Motor neuron (in vitro differentiated cells): ENCODE measurements around the gene LEFTY1. TPM values are rescaled to one million over a fixed set of nuclear protein-coding genes. Genes with fewer than 3 reads are reported as not detected.

Source experiments
- ATAC-seq, 8 experiments: fragments of 200-7000 bp; cut with Tn5 transposase; replicated peaks in 6 of 8; 2 replicates each; pipeline ENCODE4 v1.8.0; 2021; ENCODE audit warnings: mild to moderate bottlenecking in 8 of 8, moderate library complexity in 8 of 8
- H3K27ac ChIP-seq, 2 donors: fragments of 250-450 bp; sonication (Bioruptor Pico); 2 replicates each; pipeline ENCODE4 v1.9.0; 2021; ENCODE audit warnings: antibody characterized with exemption in 2 of 2, mild to moderate bottlenecking in 2 of 2, moderate library complexity in 1 of 2
- H3K4me1 ChIP-seq, 2 donors: fragments of 250-450 bp; sonication (Bioruptor Pico); replicated peaks in 1 of 2; 2 replicates each; pipeline ENCODE4 v1.6.1; 2021; ENCODE audit warnings: antibody characterized with exemption in 2 of 2, mild to moderate bottlenecking in 2 of 2, moderate library complexity in 1 of 2
- H3K4me3 ChIP-seq, 5 donors: fragments of 250-450 bp; sonication (Bioruptor Pico); 2 replicates each; pipeline ENCODE4 v1.9.0; 2021; ENCODE audit warnings: antibody characterized with exemption in 5 of 5, mild to moderate bottlenecking in 5 of 5, moderate library complexity in 4 of 5
- WGBS, 10 experiments: fragments of 450-650 bp; shearing (Covaris generic); methylation state at CpG; one replicate each; pipeline ENCODE4 v1.0.0; 2022; 5-methylcytosine and 5-hydroxymethylcytosine counted together
- in situ Hi-C, 9 experiments: fragments of 400-800 bp; cut with MboI; loops; one replicate each; pipeline ENCODE4 v1.15.0; 2021; ENCODE audit warnings: low sequenced_read_pairs in 9 of 9, low pct_unique_long_range_greater_than_20kb in 2 of 9; ENCODE audit not compliant: unreplicated experiment in 9 of 9
- total RNA-seq, 8 experiments: library from RNA; unstranded; fragments of 300-600 nt; gene quantifications; 2 replicates each; pipeline versions ENCODE4 v1.2.3 to v1.2.4, GENCODE V29; 2022

The LEFTY1 gene
- total RNA-seq, 8 experiments from 2014 or later = 0.31 to 1.4 (median 0.83) TPM; not detected in 2

GRCh38 chr1:225881081-225881958 is 7.6 kb downstream of the LEFTY1 start:
- in situ Hi-C loops = no loop called here
- 0 to 71% (median 40%) methylated on average over 1 to 18 of the region's 25 CpGs; no CpG with 5 or more reads in 2 of the 10 experiments for WGBS, 10 experiments
- no peak overlapping the region for H3K27ac ChIP-seq
- ATAC-seq = peak; percentile 3 to 30 (median 18)
- H3K4me1 ChIP-seq = peaks cover 10 to 16% of the 10 kb centered on the region in 2 donors
- H3K4me3 ChIP-seq = peak overlapping the region; percentile 37 to 54 (median 46)

- 54 to 100% (median 73%) methylated on average over 1 to 5 of the region's 5 CpGs; no CpG with 5 or more reads in 1 of the 10 experiments for WGBS, 10 experiments
- in situ Hi-C loops = no loop called here
- Histone ChIP-seq H3K4me3 (no peak overlapping the region), H3K27ac (no peak overlapping the region), H3K4me1 (peaks cover 10 to 16% of the 10 kb centered on the region in 2 donors)
- no peak for ATAC-seq
These were observed 8.3 kb downstream of the LEFTY1 start for GRCh38 chr1:225880636-225881035.

- peak in 1 of 8 experiments; percentile 3 for ATAC-seq
- Histone ChIP-seq H3K4me1 (peaks cover 10 to 16% of the 10 kb centered on the region in 2 donors), H3K4me3 (no peak overlapping the region), H3K27ac (no peak overlapping the region)
- WGBS, 10 experiments = 60 to 100% (median 70%) methylated on average over 1 to 2 of the region's 2 CpGs; no CpG with 5 or more reads in 5 of the 10 experiments
- in situ Hi-C loops = no loop called here
These were observed 8.7 kb downstream of the LEFTY1 start for GRCh38 chr1:225880222-225880588.

GRCh38 chr1:225879521-225880221 is 9.3 kb downstream of the LEFTY1 start:
- in situ Hi-C loops = no loop called here
- no peak overlapping the region for H3K27ac ChIP-seq

GRCh38 chr1:225878282-225878681 is 10.7 kb downstream of the LEFTY1 start:
- in situ Hi-C loops = no loop called here
- no peak for ATAC-seq
- Histone ChIP-seq H3K4me3 (no peak overlapping the region), H3K4me1 (peaks cover 10 to 16% of the 10 kb centered on the region in 2 donors), H3K27ac (no peak overlapping the region)
- WGBS, 10 experiments = 33 to 100% (median 82%) methylated on average over 1 to 3 of the region's 4 CpGs; no CpG with 5 or more reads in 4 of the 10 experiments

More at GRCh38 chr1:225879521-225880221, 9.3 kb downstream of the LEFTY1 start:
- no peak for ATAC-seq
- 61 to 100% (median 83%) methylated on average over 2 to 7 of the region's 8 CpGs; no CpG with 5 or more reads in 3 of the 10 experiments for WGBS, 10 experiments
- Histone ChIP-seq H3K4me3 (no peak overlapping the region), H3K4me1 (peaks cover 10 to 16% of the 10 kb centered on the region in 2 donors)

GRCh38 chr1:225877580-225877979 is 11.4 kb downstream of the LEFTY1 start:
- Histone ChIP-seq H3K27ac (no peak overlapping the region), H3K4me1 (peaks cover 10 to 13% of the 10 kb centered on the region in 2 donors), H3K4me3 (no peak overlapping the region)
- 0 to 75% (median 52%) methylated on average over 1 to 6 of the region's 10 CpGs; no CpG with 5 or more reads in 3 of the 10 experiments for WGBS, 10 experiments
- ATAC-seq = peak; percentile 25 to 74 (median 37)
- in situ Hi-C loops = no loop called here

GRCh38 chr1:225876900-225877510 is 11.9 kb downstream of the LEFTY1 start:
- no peak for ATAC-seq
- WGBS, 10 experiments = 40 to 100% (median 91%) methylated on average over 1 to 12 of the region's 12 CpGs; no CpG with 5 or more reads in 2 of the 10 experiments
- H3K4me3 ChIP-seq = no peak overlapping the region
- H3K4me1 ChIP-seq = peaks cover 10 to 13% of the 10 kb centered on the region in 2 donors
- H3K27ac ChIP-seq = no peak overlapping the region
- in situ Hi-C loops = no loop called here

- in situ Hi-C loops = no loop called here
- Histone ChIP-seq H3K4me1 (peaks cover 0 to 12% of the 10 kb centered on the region in 2 donors), H3K27ac (no peak overlapping the region), H3K4me3 (no peak overlapping the region)
- WGBS, 10 experiments = 88 to 100% (median 100%) methylated on average over 1 to 11 of the region's 12 CpGs; no CpG with 5 or more reads in 4 of the 10 experiments
- no peak for ATAC-seq
These were observed 13.7 kb downstream of the LEFTY1 start for GRCh38 chr1:225875044-225875815.

GRCh38 chr1:225874431-225874830 is 14.5 kb downstream of the LEFTY1 start:
- in situ Hi-C loops = loop anchor here in 1 of 9 experiments (25.0 kb wide), 1 partner anchor 112 kb away; no protein-coding TSS in a partner anchor
- no peak overlapping the region for H3K27ac ChIP-seq
- no peak for ATAC-seq
- WGBS, 10 experiments = 80 to 100% (median 90%) methylated on average over 1 to 11 of the region's 11 CpGs; no CpG with 5 or more reads in 3 of the 10 experiments
- H3K4me3 ChIP-seq = no peak overlapping the region
- H3K4me1 ChIP-seq = peaks cover 0 to 12% of the 10 kb centered on the region in 2 donors

- peaks cover 0 to 12% of the 10 kb centered on the region in 2 donors for H3K4me1 ChIP-seq
- H3K27ac ChIP-seq = no peak overlapping the region
- ATAC-seq = no peak
- no peak overlapping the region for H3K4me3 ChIP-seq
- WGBS, 10 experiments = 80 to 97% (median 90%) methylated on average over 1 to 10 of the region's 10 CpGs; no CpG with 5 or more reads in 3 of the 10 experiments
- in situ Hi-C loops = loop anchor here in 1 of 9 experiments (25.0 kb wide), 1 partner anchor 111 kb away; no protein-coding TSS in a partner anchor
These were observed 15.6 kb downstream of the LEFTY1 start for GRCh38 chr1:225873281-225873850.

GRCh38 chr1:225872075-225872430 is 16.9 kb downstream of the LEFTY1 start:
- no peak for ATAC-seq
- H3K4me1 ChIP-seq = peaks cover 0 to 12% of the 10 kb centered on the region in 2 donors
- in situ Hi-C loops = loop anchor here in 1 of 9 experiments (25.0 kb wide), 1 partner anchor 110 kb away; no protein-coding TSS in a partner anchor
- no peak overlapping the region for H3K27ac ChIP-seq
- 35 to 84% (median 66%) methylated on average over 1 to 3 of the region's 3 CpGs for WGBS, 10 experiments
- H3K4me3 ChIP-seq = no peak overlapping the region
